ENCODE data around the gene MPG.

MPG gene

DNA sequence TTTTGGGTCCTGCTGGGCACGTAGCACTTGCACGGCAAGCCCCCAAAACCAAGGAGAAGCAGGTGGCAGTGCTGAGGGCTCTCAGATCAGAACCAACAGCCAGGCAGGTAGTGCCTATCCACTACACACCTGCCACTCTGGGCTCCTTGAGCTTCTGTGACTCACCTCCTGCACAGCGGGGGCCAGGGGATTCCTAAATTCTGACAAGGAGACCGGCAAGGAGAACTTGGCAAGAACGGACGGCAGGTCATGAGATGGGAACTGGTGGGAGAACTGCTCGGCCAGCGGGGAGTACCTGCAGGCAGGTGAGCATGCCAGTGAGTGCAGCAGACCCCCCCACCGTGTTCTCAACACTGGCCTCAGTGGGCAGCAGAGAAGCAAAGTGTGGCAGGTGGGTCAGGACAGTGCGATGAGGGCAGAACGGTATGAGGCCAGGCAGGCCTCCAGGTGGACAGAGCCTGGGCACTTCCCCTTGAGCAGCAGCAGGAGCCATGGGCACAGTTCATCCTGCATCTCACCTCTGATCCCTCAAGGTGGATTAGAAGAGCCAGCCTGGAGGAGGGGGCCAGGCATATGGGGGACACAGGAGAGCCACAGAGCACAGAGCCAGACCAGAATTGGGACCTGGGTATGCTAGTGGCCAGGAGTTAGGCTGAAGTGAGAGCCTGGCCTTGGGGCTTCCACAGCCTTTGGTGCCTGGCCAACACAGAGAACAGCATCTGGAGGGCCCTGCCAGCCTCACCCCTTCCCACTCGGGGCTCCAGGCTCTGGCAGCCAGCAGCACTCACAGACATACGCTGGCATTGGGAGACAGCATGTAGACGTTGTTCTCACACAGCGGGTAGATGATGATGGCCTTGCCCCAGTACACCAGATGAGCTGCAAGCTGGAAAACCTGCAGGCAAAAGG lies 14.7 kb downstream of the MPG start:
- H3K9ac ChIP-seq (ENCODE audit: low read depth, low read length): no peak overlapping the region
- H3K9me3 ChIP-seq (replicated peaks; ENCODE audit: low read length): no peaks in the 10 kb centered on the region
- H3K36me3 ChIP-seq (ENCODE audit: insufficient read depth, low read length): peaks cover 44% of the 10 kb centered on the region
- no peak overlapping the region for H3K4me3 ChIP-seq (ENCODE audit: low read length)
- no peak overlapping the region for H3K4me2 ChIP-seq (ENCODE audit: low read length)
- H3K27me3 ChIP-seq (ENCODE audit: control insufficient read depth, insufficient read depth, low read length): no peaks in the 10 kb centered on the region
- peaks cover 15% of the 10 kb centered on the region for H3K4me1 ChIP-seq (ENCODE audit: control insufficient read depth, insufficient read depth, low read length)

DNA sequence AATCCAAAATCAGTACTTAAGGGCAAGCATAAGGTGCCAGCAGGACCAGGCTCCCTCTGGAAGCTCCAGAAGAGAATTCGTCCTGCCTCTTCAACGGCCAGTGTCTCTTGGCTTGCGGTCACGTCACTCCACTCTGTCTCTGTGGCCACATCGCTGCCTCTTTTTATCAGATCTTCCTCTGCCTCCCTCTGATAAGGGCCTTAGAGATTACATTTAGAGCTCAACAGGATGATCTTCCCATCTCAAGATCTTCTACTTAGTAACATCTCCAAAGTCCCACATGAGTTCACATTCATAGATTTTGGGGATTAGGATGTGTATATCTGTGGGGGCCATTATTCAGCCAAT lies 16.9 kb downstream of the MPG start:
- Histone ChIP-seq H3K4me1 (ENCODE audit: control insufficient read depth, insufficient read depth, low read length) (peaks cover 19% of the 10 kb centered on the region), H3K9me3 (replicated peaks; ENCODE audit: low read length) (no peaks in the 10 kb centered on the region)

DNA sequence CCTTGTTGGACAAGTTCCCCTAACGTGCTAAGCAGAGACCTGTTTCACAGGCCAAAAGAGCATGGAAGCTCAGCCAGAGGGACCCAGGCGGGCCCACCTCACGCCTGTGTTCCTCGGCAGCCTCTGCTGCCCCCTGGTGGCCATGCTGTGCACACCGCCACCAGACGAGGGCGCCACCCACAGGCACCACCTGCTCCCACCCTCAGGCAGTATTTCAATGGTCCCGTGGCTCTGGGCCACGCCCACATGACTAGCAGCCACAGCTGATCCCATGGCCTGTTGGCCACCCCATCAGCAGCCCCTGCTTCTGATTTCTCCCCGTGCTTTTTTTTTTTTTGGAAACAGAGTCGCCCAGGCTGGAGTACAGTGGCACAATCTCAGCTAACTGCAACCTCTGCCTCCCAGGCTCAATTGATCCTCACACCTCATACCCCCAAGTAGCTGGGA lies 18.9 kb downstream of the MPG start:
- Histone ChIP-seq H3K9me3 (replicated peaks; ENCODE audit: low read length) (no peaks in the 10 kb centered on the region), H3K4me3 (ENCODE audit: low read length) (no peak overlapping the region), H3K27me3 (ENCODE audit: control insufficient read depth, insufficient read depth, low read length) (no peaks in the 10 kb centered on the region), H3K36me3 (ENCODE audit: insufficient read depth, low read length) (peaks cover 26% of the 10 kb centered on the region), H3K9ac (ENCODE audit: low read depth, low read length) (no peak overlapping the region), H3K4me1 (ENCODE audit: control insufficient read depth, insufficient read depth, low read length) (peaks cover 19% of the 10 kb centered on the region), H3K4me2 (ENCODE audit: low read length) (no peak overlapping the region)

More for the DNA sequence above, 16.9 kb downstream of the MPG start:
- Histone ChIP-seq H3K36me3 (ENCODE audit: insufficient read depth, low read length) (peaks cover 31% of the 10 kb centered on the region), H3K4me3 (ENCODE audit: low read length) (no peak overlapping the region), H3K4me2 (ENCODE audit: low read length) (no peak overlapping the region), H3K9ac (ENCODE audit: low read depth, low read length) (no peak overlapping the region), H3K27me3 (ENCODE audit: control insufficient read depth, insufficient read depth, low read length) (no peaks in the 10 kb centered on the region)

DNA sequence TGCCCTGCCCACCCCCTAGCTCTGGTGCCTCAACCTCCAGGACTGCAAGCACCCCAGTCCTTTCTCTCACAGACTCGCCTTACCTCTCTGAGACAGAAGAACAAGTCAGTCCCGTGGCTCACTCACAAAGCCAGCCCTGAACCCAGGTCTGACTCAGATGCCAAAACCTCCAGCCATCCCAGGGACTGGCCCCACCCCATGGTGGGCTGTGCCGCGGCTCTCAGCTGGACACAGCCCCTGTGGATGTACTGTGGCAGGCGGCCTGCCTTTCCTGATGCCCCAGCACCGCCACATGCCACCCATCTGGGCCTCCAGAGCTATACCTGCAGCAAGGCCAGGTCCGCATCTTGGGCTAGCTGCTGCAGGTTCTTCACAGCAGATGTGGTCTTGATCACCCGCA lies 19.8 kb downstream of the MPG start:
- Histone ChIP-seq H3K4me3 (ENCODE audit: low read length) (no peak overlapping the region), H3K36me3 (ENCODE audit: insufficient read depth, low read length) (peaks cover 27% of the 10 kb centered on the region), H3K9ac (ENCODE audit: low read depth, low read length) (no peak overlapping the region), H3K9me3 (replicated peaks; ENCODE audit: low read length) (no peaks in the 10 kb centered on the region), H3K27me3 (ENCODE audit: control insufficient read depth, insufficient read depth, low read length) (no peaks in the 10 kb centered on the region), H3K4me1 (ENCODE audit: control insufficient read depth, insufficient read depth, low read length) (peaks cover 19% of the 10 kb centered on the region), H3K4me2 (ENCODE audit: low read length) (no peak overlapping the region)

DNA sequence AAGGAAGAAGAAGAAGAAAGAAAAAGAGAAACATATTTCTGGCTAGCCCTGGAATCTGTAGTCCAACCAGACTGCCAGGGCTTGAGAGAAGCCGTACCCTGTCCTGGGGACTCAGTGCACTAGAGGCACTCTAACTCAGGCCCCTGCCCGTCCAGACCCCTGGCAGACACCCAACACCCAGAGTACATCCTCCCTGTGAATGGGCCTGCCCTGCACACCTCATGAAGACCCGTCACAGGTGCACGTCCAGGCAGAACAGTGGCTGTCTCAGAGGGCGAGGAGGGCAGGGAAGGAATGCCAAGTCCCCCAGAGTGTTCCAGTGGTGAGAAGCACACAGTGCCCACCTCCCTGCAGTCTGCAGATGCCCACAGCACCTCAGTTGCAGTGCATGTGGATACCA lies 23.0 kb downstream of the MPG start:
- Histone ChIP-seq H3K36me3 (ENCODE audit: insufficient read depth, low read length) (peaks cover 29% of the 10 kb centered on the region), H3K4me1 (ENCODE audit: control insufficient read depth, insufficient read depth, low read length) (peaks cover 11% of the 10 kb centered on the region), H3K9ac (ENCODE audit: low read depth, low read length) (no peak overlapping the region), H3K4me2 (ENCODE audit: low read length) (no peak overlapping the region), H3K27me3 (ENCODE audit: control insufficient read depth, insufficient read depth, low read length) (no peaks in the 10 kb centered on the region), H3K4me3 (ENCODE audit: low read length) (no peak overlapping the region), H3K9me3 (replicated peaks; ENCODE audit: low read length) (no peaks in the 10 kb centered on the region)

DNA sequence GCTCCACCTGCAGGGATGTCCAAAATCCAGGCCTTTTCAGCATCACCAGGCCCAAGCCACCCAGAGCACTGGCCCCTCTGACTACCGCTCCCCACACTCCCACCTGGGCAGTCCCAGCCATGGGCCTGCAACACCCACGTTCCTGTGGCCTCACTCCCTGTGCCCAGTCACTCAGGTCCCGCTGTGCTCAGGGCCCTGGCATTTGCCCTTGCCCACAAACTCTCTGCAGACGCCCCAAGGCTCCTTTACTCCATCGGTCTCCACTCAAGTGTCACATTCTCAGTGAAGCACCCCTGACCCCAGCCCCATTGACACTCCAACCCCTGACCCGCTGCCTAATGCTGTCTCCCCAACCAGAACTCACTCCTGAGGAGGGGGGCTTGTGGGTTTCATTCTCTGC lies 23.6 kb downstream of the MPG start:
- Histone ChIP-seq H3K4me2 (ENCODE audit: low read length) (no peak overlapping the region), H3K9ac (ENCODE audit: low read depth, low read length) (no peak overlapping the region), H3K27me3 (ENCODE audit: control insufficient read depth, insufficient read depth, low read length) (no peaks in the 10 kb centered on the region), H3K4me1 (ENCODE audit: control insufficient read depth, insufficient read depth, low read length) (peaks cover 11% of the 10 kb centered on the region), H3K36me3 (ENCODE audit: insufficient read depth, low read length) (peaks cover 26% of the 10 kb centered on the region), H3K4me3 (ENCODE audit: low read length) (no peak overlapping the region), H3K9me3 (replicated peaks; ENCODE audit: low read length) (no peaks in the 10 kb centered on the region)

DNA sequence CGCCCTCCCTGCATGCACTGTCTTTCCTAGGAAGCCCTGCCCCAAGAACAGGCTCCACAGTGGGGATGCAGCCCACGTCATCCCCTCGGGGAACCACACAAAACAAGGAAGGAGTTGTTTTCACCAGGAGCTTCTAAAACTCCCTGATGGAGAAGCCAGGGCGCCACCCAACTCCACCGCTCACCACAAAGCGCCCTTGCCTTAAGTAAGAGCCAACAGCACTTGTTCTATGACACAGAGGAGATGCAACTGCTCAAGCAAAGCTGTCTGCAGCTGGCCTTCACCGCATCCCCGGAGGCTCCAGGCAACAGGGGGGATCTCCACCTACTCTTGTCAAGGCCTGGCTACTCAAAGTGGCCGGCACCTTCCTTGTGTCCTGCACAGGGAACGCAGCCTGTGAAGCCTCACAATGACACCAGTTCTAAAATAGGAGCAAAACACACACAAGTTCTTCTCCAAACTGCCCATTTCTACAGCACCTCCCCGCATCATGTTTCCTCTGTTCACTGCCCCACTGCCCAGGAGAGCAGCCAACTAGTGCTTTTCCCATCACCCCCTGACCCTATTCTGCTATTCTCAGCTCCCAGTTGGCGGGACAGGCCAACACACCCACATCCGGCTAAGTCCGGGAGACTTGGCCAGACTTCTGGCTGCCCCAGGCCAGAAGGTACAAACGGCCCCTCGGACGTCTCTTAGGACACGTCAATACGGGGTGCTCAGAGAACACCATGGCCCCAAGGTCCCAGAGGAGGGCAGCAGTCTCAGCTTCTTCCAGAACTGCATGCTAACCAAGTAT lies 24.2 kb downstream of the MPG start:
- Histone ChIP-seq H3K9me3 (replicated peaks; ENCODE audit: low read length) (no peaks in the 10 kb centered on the region), H3K9ac (ENCODE audit: low read depth, low read length) (no peak overlapping the region), H3K4me1 (ENCODE audit: control insufficient read depth, insufficient read depth, low read length) (peaks cover 8% of the 10 kb centered on the region), H3K36me3 (ENCODE audit: insufficient read depth, low read length) (peaks cover 29% of the 10 kb centered on the region), H3K4me2 (ENCODE audit: low read length) (no peak overlapping the region), H3K27me3 (ENCODE audit: control insufficient read depth, insufficient read depth, low read length) (no peaks in the 10 kb centered on the region), H3K4me3 (ENCODE audit: low read length) (no peak overlapping the region)

DNA sequence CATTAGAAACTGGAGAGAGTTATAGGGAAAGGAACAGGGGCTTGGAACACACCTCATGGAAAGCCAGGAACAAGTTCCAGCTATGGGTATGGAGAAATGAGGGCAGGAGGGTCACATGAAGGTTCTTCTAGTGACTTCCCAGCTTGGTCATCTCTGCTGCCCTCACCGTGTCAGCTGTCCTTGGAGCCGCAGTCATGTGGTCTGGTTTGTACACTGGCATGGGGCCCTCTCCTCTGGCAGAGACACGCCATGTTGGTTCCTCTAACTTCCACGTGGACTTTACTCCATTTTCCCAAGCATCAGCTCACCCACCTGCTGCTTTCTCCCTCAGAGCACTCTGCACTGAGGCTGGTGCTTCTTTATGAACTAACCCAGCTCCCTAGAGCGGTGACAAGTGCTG lies 26.3 kb downstream of the MPG start:
- peaks cover 32% of the 10 kb centered on the region for H3K36me3 ChIP-seq (ENCODE audit: insufficient read depth, low read length)
- H3K9me3 ChIP-seq (replicated peaks; ENCODE audit: low read length): no peaks in the 10 kb centered on the region
- no peaks in the 10 kb centered on the region for H3K4me1 ChIP-seq (ENCODE audit: control insufficient read depth, insufficient read depth, low read length)
- no peak overlapping the region for H3K9ac ChIP-seq (ENCODE audit: low read depth, low read length)
- H3K27me3 ChIP-seq (ENCODE audit: control insufficient read depth, insufficient read depth, low read length): no peaks in the 10 kb centered on the region
- H3K4me2 ChIP-seq (ENCODE audit: low read length): no peak overlapping the region
- no peak overlapping the region for H3K4me3 ChIP-seq (ENCODE audit: low read length)

DNA sequence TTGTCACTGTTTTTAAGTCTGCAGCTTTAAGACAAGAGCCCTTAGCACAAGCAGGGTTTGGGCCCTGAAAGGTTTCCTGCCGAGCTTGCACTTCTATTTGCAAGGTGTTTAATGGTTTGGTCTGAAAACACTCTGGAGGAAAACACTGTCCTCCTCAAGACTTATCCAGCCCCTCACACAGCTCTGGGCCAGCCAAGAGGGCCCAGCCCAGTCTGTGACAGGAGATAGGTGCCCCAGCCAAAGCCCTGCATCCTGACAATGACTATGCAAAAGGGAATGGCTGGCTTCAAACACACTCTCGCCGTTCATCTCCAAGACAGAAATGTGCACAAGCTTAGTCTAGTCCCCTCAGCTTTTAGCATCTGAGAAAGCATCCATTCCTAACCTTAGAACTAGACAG lies 26.9 kb downstream of the MPG start:
- Histone ChIP-seq H3K4me3 (ENCODE audit: low read length) (no peak overlapping the region), H3K9ac (ENCODE audit: low read depth, low read length) (no peak overlapping the region), H3K27me3 (ENCODE audit: control insufficient read depth, insufficient read depth, low read length) (no peaks in the 10 kb centered on the region), H3K36me3 (ENCODE audit: insufficient read depth, low read length) (peaks cover 35% of the 10 kb centered on the region), H3K4me1 (ENCODE audit: control insufficient read depth, insufficient read depth, low read length) (no peaks in the 10 kb centered on the region), H3K4me2 (ENCODE audit: low read length) (no peak overlapping the region), H3K9me3 (replicated peaks; ENCODE audit: low read length) (no peaks in the 10 kb centered on the region)

DNA sequence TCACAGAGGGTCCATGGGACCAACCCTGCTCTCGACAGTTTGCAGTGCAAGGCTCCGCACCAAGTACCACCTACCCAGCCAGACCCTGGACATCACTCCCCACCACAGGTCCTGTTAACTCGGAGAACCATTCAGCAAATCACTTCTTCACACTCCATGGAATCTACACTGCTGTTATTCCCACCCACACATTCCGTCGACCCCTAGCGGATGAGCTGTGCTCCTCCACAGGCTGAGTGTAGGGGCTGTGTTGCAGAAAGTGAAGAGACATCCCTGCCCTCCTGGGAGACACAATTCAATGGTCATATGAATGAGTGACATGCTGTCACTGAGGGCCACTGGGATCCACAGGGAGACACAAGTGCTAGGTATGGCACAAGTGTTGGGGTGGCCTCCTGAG lies 27.5 kb downstream of the MPG start:
- H3K36me3 ChIP-seq (ENCODE audit: insufficient read depth, low read length): peaks cover 35% of the 10 kb centered on the region
- H3K4me2 ChIP-seq (ENCODE audit: low read length): no peak overlapping the region
- H3K9me3 ChIP-seq (replicated peaks; ENCODE audit: low read length): no peaks in the 10 kb centered on the region

DNA sequence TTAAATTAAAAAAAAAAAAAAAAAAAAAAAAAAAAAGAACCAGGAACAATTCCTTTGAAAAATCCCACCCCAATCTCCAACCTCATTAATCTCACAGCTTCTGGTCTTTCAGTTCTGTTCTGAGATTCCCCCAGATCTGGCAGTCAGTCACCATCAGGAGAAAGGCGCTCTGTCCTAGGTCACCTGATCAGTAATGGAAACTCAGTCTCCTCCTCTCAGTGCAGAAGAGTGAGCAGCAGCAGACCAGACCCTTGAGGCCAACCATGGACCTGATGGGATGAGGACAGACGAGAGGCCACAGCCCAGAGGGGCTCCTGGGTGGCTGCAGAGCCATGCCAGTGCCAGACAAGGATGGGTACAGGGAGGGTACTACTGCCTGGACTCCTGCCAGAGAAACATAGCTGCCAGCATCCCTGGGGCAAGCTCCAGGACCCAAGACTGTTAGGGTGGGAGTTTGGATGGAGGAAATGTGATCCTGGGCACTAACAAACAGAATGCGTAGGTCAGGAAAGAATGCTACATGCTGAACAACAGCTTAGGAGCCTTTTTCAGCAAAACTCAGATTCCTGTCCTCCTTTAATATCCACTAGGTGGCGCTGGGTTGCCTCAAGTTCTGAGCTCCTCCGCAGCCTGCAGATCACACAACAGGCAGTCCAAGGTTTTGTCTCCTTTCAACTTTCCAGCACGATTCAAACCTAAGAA lies 28.7 kb downstream of the MPG start:
- Histone ChIP-seq H3K9me3 (replicated peaks; ENCODE audit: low read length) (no peaks in the 10 kb centered on the region), H3K4me2 (ENCODE audit: low read length) (no peak overlapping the region), H3K9ac (ENCODE audit: low read depth, low read length) (no peak overlapping the region), H3K4me1 (ENCODE audit: control insufficient read depth, insufficient read depth, low read length) (no peaks in the 10 kb centered on the region), H3K27me3 (ENCODE audit: control insufficient read depth, insufficient read depth, low read length) (no peaks in the 10 kb centered on the region), H3K4me3 (ENCODE audit: low read length) (no peak overlapping the region), H3K36me3 (ENCODE audit: insufficient read depth, low read length) (peaks cover 38% of the 10 kb centered on the region)

More for the DNA sequence above, 27.5 kb downstream of the MPG start:
- H3K4me3 ChIP-seq (ENCODE audit: low read length): no peak overlapping the region
- H3K9ac ChIP-seq (ENCODE audit: low read depth, low read length): no peak overlapping the region
- no peaks in the 10 kb centered on the region for H3K27me3 ChIP-seq (ENCODE audit: control insufficient read depth, insufficient read depth, low read length)
- no peaks in the 10 kb centered on the region for H3K4me1 ChIP-seq (ENCODE audit: control insufficient read depth, insufficient read depth, low read length)

All from skeletal muscle satellite cell (primary cell).